GM06990 (cell line): ENCODE measurements around the gene BMP7.

Experiments used
- DNase-seq: peaks from one replicate; pipeline ENCODE4 v3.0.0-alpha.2; 2011; ENCODE audit not compliant: insufficient read length; ENCODE audit errors: extremely low read depth
- H3K27me3 ChIP-seq: replicated peaks from 2 replicates; pipeline ENCODE4 v1.6.0; 2011; ENCODE audit warnings: low read length; ENCODE audit not compliant: control insufficient read depth, insufficient read depth
- H3K36me3 ChIP-seq: 2 replicates; pipeline ENCODE4 v1.5.1; 2011; ENCODE audit warnings: low read length; ENCODE audit not compliant: control insufficient read depth, insufficient read depth
- H3K4me3 ChIP-seq: replicated peaks from 2 replicates; pipeline ENCODE4 v1.5.1; 2011; ENCODE audit warnings: low read depth, mild to moderate bottlenecking, control low read depth, low read length
- TF ChIP-seq, protein P1 (sequence below): IDR thresholded peaks from 2 replicates; pipeline ENCODE4 v1.5.1; 2011; ENCODE audit warnings: low read length, control low read depth, mild to moderate bottlenecking, inconsistent platforms; ENCODE audit not compliant: insufficient read depth, poor library complexity, severe bottlenecking

The BMP7 gene

DNA sequence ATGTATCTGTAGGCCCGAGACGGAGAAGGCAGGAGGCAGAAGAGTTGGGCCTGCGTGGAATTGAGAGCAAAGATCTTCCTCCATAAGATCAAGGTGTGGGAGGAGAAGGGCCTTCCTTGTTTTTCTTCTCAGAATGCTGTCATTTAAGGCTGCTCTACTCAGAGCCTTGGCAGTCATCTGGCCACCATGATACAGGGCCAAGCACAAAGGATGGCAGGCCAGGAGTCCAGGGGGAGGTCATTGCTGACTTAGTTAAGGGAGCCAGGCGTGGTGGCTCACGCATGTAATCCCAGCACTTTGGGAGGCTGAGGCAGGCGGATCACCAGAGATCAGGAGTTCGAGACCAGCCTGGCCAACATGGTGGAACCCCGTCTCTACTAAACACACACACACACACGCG lies 137.1 kb downstream of the BMP7 start:
- no peak for DNase-seq
- H3K27me3 ChIP-seq: no peaks in the 10 kb centered on the region
- TF ChIP-seq, protein P1, sequence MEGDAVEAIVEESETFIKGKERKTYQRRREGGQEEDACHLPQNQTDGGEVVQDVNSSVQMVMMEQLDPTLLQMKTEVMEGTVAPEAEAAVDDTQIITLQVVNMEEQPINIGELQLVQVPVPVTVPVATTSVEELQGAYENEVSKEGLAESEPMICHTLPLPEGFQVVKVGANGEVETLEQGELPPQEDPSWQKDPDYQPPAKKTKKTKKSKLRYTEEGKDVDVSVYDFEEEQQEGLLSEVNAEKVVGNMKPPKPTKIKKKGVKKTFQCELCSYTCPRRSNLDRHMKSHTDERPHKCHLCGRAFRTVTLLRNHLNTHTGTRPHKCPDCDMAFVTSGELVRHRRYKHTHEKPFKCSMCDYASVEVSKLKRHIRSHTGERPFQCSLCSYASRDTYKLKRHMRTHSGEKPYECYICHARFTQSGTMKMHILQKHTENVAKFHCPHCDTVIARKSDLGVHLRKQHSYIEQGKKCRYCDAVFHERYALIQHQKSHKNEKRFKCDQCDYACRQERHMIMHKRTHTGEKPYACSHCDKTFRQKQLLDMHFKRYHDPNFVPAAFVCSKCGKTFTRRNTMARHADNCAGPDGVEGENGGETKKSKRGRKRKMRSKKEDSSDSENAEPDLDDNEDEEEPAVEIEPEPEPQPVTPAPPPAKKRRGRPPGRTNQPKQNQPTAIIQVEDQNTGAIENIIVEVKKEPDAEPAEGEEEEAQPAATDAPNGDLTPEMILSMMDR: no peak
- no peak overlapping the region for H3K4me3 ChIP-seq
- no peaks in the 10 kb centered on the region for H3K36me3 ChIP-seq

DNA sequence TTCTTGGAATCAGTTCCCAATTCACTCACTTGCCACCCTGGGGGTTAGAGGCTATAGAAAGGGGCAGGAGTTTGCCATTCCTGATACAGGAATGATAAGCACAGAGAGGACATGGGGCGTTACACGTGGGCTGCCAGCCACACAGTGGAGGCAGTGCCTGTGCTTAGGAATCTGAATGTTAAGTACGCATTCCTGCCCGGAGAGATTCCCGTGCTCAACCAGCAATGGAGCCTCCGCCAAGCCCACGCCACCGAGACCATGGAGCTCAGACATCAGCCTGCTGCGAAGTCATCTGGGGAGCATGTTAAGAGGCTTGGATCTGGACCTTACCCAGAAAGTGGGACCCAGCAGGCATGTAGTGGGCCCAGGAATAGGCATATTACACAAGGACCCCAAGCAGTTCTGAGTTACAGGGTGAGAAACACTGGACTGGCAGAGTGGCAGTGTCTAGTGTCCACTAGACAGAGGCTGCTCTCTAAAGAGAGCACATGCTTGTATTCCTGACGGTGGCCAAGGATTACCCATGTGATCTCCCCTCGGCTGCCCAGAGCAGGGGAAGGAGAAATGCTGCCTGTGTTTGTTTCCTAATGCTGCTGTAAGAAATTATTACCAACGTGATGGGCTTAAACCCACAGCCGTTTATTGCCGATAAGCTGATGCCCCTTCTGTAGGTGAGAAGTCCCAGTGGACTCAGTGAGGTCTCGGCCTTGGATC lies 138.2 kb downstream of the BMP7 start:
- no peaks in the 10 kb centered on the region for H3K36me3 ChIP-seq
- H3K4me3 ChIP-seq: no peak overlapping the region
- no peaks in the 10 kb centered on the region for H3K27me3 ChIP-seq
- DNase-seq: no peak
- TF ChIP-seq, protein P1: no peak

- TF ChIP-seq, protein P1: no peak
- Histone ChIP-seq H3K27me3 (no peaks in the 10 kb centered on the region), H3K36me3 (no peaks in the 10 kb centered on the region), H3K4me3 (no peak overlapping the region)
- DNase-seq: no peak
Measured at GRCh38 chr20:57126481-57127092, 139.9 kb downstream of the BMP7 start.

DNA sequence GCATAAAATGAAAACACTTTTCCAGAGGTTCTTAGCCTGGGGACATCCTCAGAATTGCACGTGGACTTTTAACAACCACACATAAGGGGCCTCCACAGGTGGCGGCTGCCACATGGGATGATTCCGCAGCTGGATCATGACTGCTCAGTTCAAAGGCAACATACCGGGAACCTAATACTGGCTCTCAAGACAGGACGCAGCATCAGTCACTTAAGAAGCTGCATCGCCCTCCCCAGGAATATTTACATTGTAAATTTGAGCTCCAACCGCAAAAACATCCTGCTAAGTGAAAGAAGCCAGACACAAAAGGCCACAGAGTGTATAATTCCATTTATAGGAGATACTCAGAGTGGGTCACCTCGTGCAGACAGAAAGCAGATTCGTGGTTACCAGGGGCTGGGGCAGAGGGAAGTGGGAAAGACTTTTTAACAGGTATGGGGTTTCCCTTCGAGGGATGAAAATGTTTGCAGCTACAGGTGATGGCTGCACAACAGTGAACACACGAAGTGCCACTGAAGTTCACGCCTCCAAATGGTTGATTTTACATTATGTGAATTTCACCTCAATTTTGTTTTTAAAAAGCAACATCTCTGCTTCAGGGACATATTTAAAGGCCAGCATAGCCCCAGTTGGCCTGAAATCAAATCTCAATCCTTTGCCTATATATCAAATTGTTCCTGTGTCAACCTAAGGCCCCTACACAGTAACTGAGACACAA lies 141.5 kb downstream of the BMP7 start:
- Histone ChIP-seq H3K36me3 (no peaks in the 10 kb centered on the region), H3K4me3 (no peak overlapping the region), H3K27me3 (no peaks in the 10 kb centered on the region)
- TF ChIP-seq, protein P1: no peak
- no peak for DNase-seq

DNA sequence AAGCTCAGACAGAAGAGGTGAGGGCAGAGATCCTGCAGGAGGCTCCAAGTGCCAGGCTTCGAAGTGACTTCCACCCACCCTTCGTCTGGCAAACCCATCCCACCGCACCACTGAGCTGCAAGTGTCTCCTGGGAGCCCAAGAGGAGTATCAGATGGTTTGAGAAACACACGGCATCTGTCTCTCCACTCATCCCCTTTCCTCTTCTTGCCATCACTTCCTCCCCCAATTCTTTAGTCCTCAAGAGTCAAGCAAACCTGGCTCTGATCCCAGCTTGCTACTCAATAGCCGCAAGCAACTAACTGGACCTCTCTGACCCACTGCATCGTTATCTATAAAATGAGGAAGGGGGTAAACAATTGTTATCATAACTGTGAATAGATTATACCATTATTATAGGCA lies 142.1 kb downstream of the BMP7 start:
- TF ChIP-seq, protein P1: no peak
- Histone ChIP-seq H3K27me3 (no peaks in the 10 kb centered on the region), H3K4me3 (no peak overlapping the region), H3K36me3 (no peaks in the 10 kb centered on the region)
- DNase-seq: no peak
